ENCODE results near the gene AOX1.

The AOX1 gene

DNA sequence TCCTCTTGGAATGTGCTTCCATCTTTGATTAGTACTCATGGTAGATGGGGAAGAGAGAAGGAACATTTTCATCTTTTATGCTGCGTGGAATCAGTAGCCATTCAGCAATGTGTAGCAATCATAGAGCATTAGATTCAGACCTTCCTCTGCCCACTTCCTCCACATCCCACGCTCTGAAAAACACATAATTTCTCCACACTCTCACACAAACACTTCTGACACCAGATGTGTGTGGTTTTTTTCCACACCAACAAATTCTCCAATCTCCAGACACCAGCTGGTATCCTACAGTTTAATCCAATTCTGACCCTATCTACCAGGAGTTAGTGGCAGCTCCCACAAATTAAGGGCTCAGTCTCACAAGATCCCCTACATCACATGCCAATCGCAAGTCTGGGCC, 103.3 kb downstream of the AOX1 start:
- DNase-seq (ENCODE audit: low read depth in 1 of 2, low spot score in 1 of 2), result peak in 1 of 2 experiments; percentile 55
- H3K27ac ChIP-seq (replicated peaks), result peak overlapping the region; percentile 56
- no peak overlapping the region for H3K4me3 ChIP-seq (replicated peaks; ENCODE audit: insufficient read depth, low read length)
- no peaks in the 10 kb centered on the region for H3K27me3 ChIP-seq (ENCODE audit: insufficient read depth, poor library complexity, severe bottlenecking)
- TF ChIP-seq, protein P1, sequence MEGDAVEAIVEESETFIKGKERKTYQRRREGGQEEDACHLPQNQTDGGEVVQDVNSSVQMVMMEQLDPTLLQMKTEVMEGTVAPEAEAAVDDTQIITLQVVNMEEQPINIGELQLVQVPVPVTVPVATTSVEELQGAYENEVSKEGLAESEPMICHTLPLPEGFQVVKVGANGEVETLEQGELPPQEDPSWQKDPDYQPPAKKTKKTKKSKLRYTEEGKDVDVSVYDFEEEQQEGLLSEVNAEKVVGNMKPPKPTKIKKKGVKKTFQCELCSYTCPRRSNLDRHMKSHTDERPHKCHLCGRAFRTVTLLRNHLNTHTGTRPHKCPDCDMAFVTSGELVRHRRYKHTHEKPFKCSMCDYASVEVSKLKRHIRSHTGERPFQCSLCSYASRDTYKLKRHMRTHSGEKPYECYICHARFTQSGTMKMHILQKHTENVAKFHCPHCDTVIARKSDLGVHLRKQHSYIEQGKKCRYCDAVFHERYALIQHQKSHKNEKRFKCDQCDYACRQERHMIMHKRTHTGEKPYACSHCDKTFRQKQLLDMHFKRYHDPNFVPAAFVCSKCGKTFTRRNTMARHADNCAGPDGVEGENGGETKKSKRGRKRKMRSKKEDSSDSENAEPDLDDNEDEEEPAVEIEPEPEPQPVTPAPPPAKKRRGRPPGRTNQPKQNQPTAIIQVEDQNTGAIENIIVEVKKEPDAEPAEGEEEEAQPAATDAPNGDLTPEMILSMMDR (IDR thresholded peaks at IDR 0.05; ENCODE audit: insufficient read depth, low read length), result no peak
- TF ChIP-seq POLR2AphosphoS5 (IDR thresholded peaks at IDR 0.05; ENCODE audit: low read depth), result peak; percentile 86
- peak; percentile 57; the same call in 1 of the 2 replicates for TF ChIP-seq SPI1 (IDR thresholded peaks at IDR 0.05; ENCODE audit: borderline replicate concordance, low read depth)
- TF ChIP-seq GABPA (IDR thresholded peaks at IDR 0.05; ENCODE audit: low read depth), result 0 out of 2 replicates have a peak, but pooled peaks have one; percentile 44
- TF ChIP-seq, protein P2, sequence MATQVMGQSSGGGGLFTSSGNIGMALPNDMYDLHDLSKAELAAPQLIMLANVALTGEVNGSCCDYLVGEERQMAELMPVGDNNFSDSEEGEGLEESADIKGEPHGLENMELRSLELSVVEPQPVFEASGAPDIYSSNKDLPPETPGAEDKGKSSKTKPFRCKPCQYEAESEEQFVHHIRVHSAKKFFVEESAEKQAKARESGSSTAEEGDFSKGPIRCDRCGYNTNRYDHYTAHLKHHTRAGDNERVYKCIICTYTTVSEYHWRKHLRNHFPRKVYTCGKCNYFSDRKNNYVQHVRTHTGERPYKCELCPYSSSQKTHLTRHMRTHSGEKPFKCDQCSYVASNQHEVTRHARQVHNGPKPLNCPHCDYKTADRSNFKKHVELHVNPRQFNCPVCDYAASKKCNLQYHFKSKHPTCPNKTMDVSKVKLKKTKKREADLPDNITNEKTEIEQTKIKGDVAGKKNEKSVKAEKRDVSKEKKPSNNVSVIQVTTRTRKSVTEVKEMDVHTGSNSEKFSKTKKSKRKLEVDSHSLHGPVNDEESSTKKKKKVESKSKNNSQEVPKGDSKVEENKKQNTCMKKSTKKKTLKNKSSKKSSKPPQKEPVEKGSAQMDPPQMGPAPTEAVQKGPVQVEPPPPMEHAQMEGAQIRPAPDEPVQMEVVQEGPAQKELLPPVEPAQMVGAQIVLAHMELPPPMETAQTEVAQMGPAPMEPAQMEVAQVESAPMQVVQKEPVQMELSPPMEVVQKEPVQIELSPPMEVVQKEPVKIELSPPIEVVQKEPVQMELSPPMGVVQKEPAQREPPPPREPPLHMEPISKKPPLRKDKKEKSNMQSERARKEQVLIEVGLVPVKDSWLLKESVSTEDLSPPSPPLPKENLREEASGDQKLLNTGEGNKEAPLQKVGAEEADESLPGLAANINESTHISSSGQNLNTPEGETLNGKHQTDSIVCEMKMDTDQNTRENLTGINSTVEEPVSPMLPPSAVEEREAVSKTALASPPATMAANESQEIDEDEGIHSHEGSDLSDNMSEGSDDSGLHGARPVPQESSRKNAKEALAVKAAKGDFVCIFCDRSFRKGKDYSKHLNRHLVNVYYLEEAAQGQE (IDR thresholded peaks at IDR 0.05; ENCODE audit: insufficient replicate concordance, low read depth), result peak; percentile 7

DNA sequence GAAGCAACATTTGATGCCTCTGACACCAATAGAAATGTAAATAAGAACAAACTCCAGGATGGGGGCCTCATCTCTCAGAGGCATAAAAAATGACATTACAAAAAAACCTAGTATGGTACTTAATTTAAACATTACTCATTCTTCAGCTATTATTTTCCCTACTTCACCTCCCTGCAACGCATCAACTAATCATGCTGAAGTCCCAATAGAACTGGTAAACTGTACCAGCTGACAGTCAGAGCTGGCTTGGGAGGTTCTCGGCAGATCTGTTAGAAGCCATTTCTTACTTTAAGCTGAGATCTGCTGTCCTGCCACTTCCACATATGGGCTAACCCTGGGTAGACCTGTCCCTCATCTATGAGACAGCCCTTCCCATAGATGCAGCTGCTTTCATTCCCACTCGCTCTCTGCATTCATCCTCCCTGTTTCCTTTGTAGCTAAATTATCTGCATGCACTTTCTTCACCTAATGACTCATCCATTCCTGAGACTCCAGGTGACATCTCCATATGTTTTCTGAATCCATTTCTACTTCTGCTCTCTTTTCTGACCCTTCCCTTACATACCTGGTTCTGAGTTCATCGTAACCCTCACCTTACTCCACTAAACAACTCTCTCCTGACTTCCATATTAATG, 108.1 kb downstream of the AOX1 start:
- Histone ChIP-seq H3K27me3 (ENCODE audit: insufficient read depth, poor library complexity, severe bottlenecking) (no peaks in the 10 kb centered on the region), H3K27ac (replicated peaks) (peak overlapping the region; percentile 87), H3K4me3 (replicated peaks; ENCODE audit: insufficient read depth, low read length) (no peak overlapping the region)
- TF ChIP-seq POLR2AphosphoS5 (IDR thresholded peaks at IDR 0.05; ENCODE audit: low read depth), result no peak
- no peak for TF ChIP-seq SPI1 (IDR thresholded peaks at IDR 0.05; ENCODE audit: borderline replicate concordance, low read depth)
- TF ChIP-seq, protein P2 (IDR thresholded peaks at IDR 0.05; ENCODE audit: insufficient replicate concordance, low read depth), result no peak
- DNase-seq (ENCODE audit: low read depth in 1 of 2, low spot score in 1 of 2), result no peak

DNA sequence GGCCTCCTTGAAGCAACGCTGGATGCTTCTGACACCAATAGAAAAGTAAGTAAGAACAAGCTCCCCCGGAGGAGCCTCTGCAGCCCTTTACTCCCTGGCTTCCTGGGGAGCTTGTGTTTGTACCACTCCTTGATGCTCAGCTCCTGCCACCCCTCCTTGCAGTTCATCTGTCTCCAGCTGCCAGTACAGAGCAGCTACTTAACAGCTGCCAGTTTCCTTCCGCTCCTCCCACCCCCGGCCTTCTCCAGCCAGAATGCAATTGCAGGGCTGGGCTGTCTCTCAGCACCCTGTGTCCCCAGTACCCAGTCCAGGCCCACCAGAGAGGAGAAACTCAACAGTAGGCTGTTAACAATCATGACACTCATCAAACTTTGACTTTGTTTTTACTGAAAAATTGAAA, 109.4 kb downstream of the AOX1 start:
- peak in 1 of 2 experiments; percentile 95 for DNase-seq (ENCODE audit: low read depth in 1 of 2, low spot score in 1 of 2)

More for the DNA sequence above, 109.4 kb downstream of the AOX1 start:
- no peak for TF ChIP-seq SPI1 (IDR thresholded peaks at IDR 0.05; ENCODE audit: borderline replicate concordance, low read depth)
- TF ChIP-seq, protein P2 (IDR thresholded peaks at IDR 0.05; ENCODE audit: insufficient replicate concordance, low read depth), result peak; percentile 45
- TF ChIP-seq GABPA (IDR thresholded peaks at IDR 0.05; ENCODE audit: low read depth), result no peak
- TF ChIP-seq, protein P1 (IDR thresholded peaks at IDR 0.05; ENCODE audit: insufficient read depth, low read length), result no peak
- peak; percentile 93 for TF ChIP-seq POLR2AphosphoS5 (IDR thresholded peaks at IDR 0.05; ENCODE audit: low read depth)
- Histone ChIP-seq H3K27ac (replicated peaks) (peak overlapping the region; percentile 87), H3K27me3 (ENCODE audit: insufficient read depth, poor library complexity, severe bottlenecking) (no peaks in the 10 kb centered on the region), H3K4me3 (replicated peaks; ENCODE audit: insufficient read depth, low read length) (no peak overlapping the region)
